ENCODE measurements around the gene NRL. TPM values are rescaled to one million over a fixed set of nuclear protein-coding genes. Genes with fewer than 3 reads are reported as not detected.

Gene NRL
- total RNA-seq, 6 donors from 2014 or later = 2.6 to 9.8 (median 4.4) TPM

DNA sequence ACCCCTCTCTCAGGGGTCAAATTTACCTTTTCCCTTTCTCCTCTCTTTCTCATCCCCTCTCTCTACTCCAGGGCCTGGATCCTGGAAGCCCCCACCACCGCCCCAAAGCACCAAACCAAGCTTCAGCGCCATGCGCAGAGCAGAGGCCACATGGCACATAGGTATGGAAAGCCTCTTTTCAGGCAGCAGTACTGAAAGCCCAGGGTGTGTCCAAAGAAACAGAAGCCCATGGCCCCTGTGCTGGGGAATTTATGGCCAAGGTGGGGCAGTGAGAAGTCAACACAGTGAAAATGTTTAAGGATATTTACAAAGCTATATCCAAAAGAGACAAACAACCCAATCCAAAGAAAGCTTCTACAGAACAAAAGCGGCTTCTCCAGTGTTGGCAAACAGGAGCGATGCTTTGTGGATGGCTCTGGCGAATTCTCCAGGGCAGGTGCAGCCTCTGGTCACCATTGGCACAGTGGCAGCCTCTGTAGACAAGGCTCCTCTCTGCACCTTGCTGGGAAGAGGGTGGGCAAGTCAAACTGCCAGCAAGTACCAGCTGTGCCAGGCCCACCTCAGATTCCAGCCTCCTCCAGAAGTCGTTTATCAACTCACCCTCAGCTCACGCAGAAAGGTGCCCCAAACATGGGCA, 48.1 kb downstream of the NRL start:
- no peak for DNase-seq
- no peak for TF ChIP-seq POLR2A (IDR thresholded peaks at IDR 0.05)
- TF ChIP-seq POLR2AphosphoS5 (IDR thresholded peaks at IDR 0.05) = no peak
- TF ChIP-seq, protein P1, sequence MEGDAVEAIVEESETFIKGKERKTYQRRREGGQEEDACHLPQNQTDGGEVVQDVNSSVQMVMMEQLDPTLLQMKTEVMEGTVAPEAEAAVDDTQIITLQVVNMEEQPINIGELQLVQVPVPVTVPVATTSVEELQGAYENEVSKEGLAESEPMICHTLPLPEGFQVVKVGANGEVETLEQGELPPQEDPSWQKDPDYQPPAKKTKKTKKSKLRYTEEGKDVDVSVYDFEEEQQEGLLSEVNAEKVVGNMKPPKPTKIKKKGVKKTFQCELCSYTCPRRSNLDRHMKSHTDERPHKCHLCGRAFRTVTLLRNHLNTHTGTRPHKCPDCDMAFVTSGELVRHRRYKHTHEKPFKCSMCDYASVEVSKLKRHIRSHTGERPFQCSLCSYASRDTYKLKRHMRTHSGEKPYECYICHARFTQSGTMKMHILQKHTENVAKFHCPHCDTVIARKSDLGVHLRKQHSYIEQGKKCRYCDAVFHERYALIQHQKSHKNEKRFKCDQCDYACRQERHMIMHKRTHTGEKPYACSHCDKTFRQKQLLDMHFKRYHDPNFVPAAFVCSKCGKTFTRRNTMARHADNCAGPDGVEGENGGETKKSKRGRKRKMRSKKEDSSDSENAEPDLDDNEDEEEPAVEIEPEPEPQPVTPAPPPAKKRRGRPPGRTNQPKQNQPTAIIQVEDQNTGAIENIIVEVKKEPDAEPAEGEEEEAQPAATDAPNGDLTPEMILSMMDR (IDR thresholded peaks at IDR 0.05) = no peak
- TF ChIP-seq EP300 (IDR thresholded peaks at IDR 0.05) = no peak
- Histone ChIP-seq H3K27me3 (no peaks in the 10 kb centered on the region), H3K4me3 (no peak overlapping the region), H3K9me3 (no peaks in the 10 kb centered on the region), H3K36me3 (no peaks in the 10 kb centered on the region), H3K4me1 (no peaks in the 10 kb centered on the region), H3K27ac (no peak overlapping the region)
- ATAC-seq (ENCODE audit: low FRiP score in 2 of 2) = no peak
- 87 to 88% methylated on average over 8 of the region's 8 CpGs for WGBS, 2 donors

DNA sequence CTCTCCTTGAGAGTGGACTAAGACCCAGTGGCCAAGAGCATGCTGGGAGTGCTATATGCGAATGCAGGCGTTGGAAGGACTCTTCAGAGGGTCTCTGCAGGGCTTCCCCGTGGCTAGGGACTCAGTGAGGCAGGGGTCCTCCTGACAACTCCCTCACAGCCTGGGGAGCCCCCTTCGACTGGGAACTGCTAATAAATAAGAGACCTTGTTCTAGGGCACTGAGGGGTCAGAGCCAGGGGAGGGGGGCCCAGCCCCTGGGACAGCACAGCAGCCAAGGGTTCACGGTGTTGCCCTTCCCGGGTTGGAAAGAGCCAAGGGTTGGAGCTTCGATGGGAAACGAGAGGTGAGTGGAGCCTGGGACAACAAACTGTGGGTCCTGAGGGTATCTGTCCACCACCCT, 49.3 kb downstream of the NRL start:
- Histone ChIP-seq H3K9me3 (no peaks in the 10 kb centered on the region), H3K27ac (no peak overlapping the region), H3K4me3 (no peak overlapping the region), H3K36me3 (no peaks in the 10 kb centered on the region), H3K27me3 (no peaks in the 10 kb centered on the region), H3K4me1 (no peaks in the 10 kb centered on the region)
- no peak for DNase-seq
- ATAC-seq (ENCODE audit: low FRiP score in 2 of 2) = no peak
- TF ChIP-seq POLR2AphosphoS5 (IDR thresholded peaks at IDR 0.05) (no peak), POLR2A (IDR thresholded peaks at IDR 0.05) (no peak), EP300 (IDR thresholded peaks at IDR 0.05) (no peak)
- TF ChIP-seq, protein P1 (IDR thresholded peaks at IDR 0.05) = no peak
- WGBS, 2 donors = 69% methylated on average over 8 of the region's 8 CpGs

DNA sequence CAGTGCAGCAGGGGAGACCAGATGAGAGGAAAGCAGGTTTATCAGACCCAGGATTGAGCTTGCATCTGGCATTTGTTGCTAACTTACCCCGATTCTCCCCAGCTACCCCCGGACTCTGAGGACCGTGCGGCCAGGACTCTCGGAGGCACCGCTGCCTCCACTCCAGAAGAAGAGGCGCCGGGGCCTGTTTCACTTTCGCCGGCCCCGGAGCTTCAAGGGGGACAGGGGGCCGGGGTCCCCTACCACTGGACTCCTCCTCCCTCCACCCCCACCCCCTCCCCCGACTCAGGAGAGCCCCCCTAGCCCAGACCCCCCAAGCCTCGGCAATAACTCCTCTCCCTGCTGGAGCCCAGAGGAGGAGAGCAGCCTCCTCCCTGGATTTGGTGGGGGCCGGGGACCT, 49.9 kb downstream of the NRL start:
- ATAC-seq (ENCODE audit: low FRiP score in 2 of 2) (no peak), DNase-seq (no peak)
- no peak overlapping the region for H3K4me3 ChIP-seq
- no peaks in the 10 kb centered on the region for H3K27me3 ChIP-seq
- TF ChIP-seq, protein P1 (IDR thresholded peaks at IDR 0.05) = no peak
- TF ChIP-seq POLR2A (IDR thresholded peaks at IDR 0.05) (no peak), EP300 (IDR thresholded peaks at IDR 0.05) (no peak), POLR2AphosphoS5 (IDR thresholded peaks at IDR 0.05) (no peak)
- 88 to 90% methylated on average over 4 to 15 of the region's 15 CpGs for WGBS, 2 donors
- H3K4me1 ChIP-seq = no peaks in the 10 kb centered on the region
- H3K36me3 ChIP-seq = no peaks in the 10 kb centered on the region
- H3K9me3 ChIP-seq = no peaks in the 10 kb centered on the region
- H3K27ac ChIP-seq = no peak overlapping the region

DNA sequence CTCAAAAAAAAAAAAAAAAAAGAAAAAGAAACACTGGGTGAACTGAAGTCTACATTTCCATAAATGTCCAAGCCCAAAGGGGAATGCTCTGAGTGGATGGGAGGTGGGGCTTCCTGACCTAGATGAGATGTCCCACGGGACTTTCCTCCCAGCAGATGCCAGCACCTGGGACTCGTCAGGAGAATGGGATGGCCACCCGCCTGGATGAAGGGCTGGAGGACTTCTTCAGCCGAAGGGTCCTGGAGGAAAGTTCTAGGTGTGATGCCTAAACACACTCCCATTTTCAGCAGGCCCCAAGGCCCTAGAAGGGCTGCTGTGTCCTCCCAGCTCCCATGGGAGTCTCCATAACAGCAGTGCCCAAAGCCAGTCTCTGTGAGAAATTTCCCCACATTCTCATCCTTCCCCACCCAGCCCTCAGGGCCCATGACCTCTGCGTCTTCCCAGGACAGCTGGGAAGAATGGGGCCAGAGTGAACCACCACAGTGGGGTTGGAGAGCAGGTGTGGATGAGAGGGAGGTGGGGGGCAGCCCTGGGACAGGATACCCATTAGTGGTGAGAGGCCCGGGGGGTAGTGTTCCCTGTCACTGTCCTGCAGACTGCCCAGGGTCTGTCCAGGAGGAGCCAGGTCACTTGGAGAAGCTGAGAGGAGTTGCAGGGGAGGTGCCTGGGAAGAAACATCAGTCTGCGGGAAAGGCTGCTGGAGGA, 50.5 kb downstream of the NRL start:
- DNase-seq (no peak), ATAC-seq (ENCODE audit: low FRiP score in 2 of 2) (no peak)
- Histone ChIP-seq H3K9me3 (no peaks in the 10 kb centered on the region), H3K27me3 (no peaks in the 10 kb centered on the region), H3K4me1 (no peaks in the 10 kb centered on the region), H3K27ac (no peak overlapping the region), H3K36me3 (no peaks in the 10 kb centered on the region), H3K4me3 (no peak overlapping the region)
- 83 to 85% methylated on average over 7 of the region's 7 CpGs for WGBS, 2 donors
- no peak for TF ChIP-seq POLR2AphosphoS5 (IDR thresholded peaks at IDR 0.05)
- no peak for TF ChIP-seq POLR2A (IDR thresholded peaks at IDR 0.05)
- TF ChIP-seq, protein P1 (IDR thresholded peaks at IDR 0.05) = no peak
